Hepatocyte (in vitro differentiated cells): ENCODE data around the gene PIGB.

ENCODE experiments used
- EZH2 ChIP-seq: fragments of 200-600 bp; sonication (generic); IDR thresholded peaks from 2 replicates; pipeline ENCODE4 v1.6.1; 2016; ENCODE audit warnings: antibody characterized with exemption, mild to moderate bottlenecking, borderline replicate concordance
- EZH2phosphoT487 ChIP-seq: fragments of 200-600 bp; sonication (generic); IDR thresholded peaks from one replicate; pipeline ENCODE4 v1.6.1; 2018; ENCODE audit warnings: antibody characterized with exemption, mild to moderate bottlenecking, low read depth, moderate library complexity; ENCODE audit not compliant: unreplicated experiment, severe bottlenecking
- TF ChIP-seq, protein P1 (sequence below): fragments of 200-600 bp; sonication (generic); IDR thresholded peaks from 2 replicates; pipeline ENCODE4 v1.5.1; 2016; ENCODE audit warnings: antibody characterized with exemption, mild to moderate bottlenecking; ENCODE audit not compliant: poor library complexity

DNA sequence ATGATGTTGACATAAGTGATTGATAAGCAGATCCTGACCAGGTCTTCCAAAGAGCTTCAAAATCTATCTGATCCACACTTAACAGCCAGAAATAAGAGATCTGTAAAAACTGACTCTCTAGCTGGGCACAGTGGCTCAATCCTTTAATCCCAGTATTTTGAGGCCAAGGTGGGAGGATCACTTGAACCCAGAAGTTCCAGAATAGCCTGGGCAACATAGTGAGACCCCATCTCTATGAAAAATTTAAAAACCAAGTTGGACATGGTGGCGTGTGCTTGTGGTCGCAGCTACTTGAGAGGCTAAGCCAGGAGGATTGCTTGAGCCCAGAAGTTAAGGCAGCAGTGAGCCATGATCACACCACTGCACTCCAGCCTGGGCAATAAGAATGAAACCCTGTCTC is 43.6 kb downstream of the PIGB start:
- TF ChIP-seq, protein P1, sequence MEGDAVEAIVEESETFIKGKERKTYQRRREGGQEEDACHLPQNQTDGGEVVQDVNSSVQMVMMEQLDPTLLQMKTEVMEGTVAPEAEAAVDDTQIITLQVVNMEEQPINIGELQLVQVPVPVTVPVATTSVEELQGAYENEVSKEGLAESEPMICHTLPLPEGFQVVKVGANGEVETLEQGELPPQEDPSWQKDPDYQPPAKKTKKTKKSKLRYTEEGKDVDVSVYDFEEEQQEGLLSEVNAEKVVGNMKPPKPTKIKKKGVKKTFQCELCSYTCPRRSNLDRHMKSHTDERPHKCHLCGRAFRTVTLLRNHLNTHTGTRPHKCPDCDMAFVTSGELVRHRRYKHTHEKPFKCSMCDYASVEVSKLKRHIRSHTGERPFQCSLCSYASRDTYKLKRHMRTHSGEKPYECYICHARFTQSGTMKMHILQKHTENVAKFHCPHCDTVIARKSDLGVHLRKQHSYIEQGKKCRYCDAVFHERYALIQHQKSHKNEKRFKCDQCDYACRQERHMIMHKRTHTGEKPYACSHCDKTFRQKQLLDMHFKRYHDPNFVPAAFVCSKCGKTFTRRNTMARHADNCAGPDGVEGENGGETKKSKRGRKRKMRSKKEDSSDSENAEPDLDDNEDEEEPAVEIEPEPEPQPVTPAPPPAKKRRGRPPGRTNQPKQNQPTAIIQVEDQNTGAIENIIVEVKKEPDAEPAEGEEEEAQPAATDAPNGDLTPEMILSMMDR, result no peak
- TF ChIP-seq EZH2 (no peak), EZH2phosphoT487 (no peak)
